ENCODE results near the gene FYN. TPM values are rescaled to one million over a fixed set of nuclear protein-coding genes. Genes with fewer than 3 reads are reported as not detected.

Gene FYN
- total and polyA plus RNA-seq, 2 of the 8 experiments (the other 6 are each of a cell fraction or from before 2014, with no cell fraction given): 46.8 to 97.2 TPM

DNA sequence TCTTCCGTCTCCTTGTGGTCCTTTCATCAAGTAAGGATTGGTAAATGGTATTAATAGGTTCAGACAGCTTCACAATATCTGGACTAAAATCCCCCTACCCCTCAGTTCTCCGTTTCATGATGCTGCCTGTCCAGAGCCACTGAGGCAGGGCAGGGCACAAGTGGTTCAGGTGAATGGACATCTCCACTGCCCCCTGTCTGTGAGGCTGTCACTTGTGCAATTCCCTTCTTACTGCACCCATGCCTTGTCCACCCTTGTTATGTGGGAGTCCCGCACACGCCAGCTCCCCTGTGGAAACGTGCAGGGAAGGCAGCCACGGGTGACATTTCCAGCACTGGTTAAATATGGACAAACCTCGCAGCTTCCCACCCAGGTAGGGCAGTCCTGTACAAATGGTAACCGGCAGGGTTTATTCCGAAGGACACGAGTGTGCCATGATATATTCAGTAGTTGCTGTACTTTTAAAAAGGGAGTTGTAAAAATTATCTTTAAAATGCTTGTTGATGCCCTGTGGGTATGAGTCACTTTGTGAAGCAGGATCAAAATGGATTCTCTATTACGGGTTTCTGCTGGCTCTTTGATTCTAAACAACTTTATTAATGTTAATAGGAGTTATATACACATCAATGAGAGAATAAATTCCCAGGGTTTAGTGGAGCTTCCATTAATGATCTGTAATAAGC is 73.5 kb downstream of the FYN start:
- H3K36me3 ChIP-seq (ENCODE audit: control insufficient read depth in 2 of 4, insufficient read depth in 4 of 4, low read length in 3 of 4): no peaks in the 10 kb centered on the region
- DNase-seq (ENCODE audit: low read depth in 1 of 2, low spot score in 2 of 2): no peak
- no peak overlapping the region for H2BK15ac ChIP-seq (ENCODE audit: low read length)
- TF ChIP-seq POLR2AphosphoS5 (IDR thresholded peaks at IDR 0.05; ENCODE audit: low read depth, low read length): peak; percentile 32; the same call in 1 of the 2 replicates
- TF ChIP-seq RAD21 (IDR thresholded peaks at IDR 0.05 in 1 of 2, conservative IDR thresholded peaks at IDR 0.05 in 1 of 2; ENCODE audit: low read depth in 2 of 2, low read length in 2 of 2): peak; percentile 33 to 41; a peak in 2 of 4 replicates
- TF ChIP-seq, protein P1, sequence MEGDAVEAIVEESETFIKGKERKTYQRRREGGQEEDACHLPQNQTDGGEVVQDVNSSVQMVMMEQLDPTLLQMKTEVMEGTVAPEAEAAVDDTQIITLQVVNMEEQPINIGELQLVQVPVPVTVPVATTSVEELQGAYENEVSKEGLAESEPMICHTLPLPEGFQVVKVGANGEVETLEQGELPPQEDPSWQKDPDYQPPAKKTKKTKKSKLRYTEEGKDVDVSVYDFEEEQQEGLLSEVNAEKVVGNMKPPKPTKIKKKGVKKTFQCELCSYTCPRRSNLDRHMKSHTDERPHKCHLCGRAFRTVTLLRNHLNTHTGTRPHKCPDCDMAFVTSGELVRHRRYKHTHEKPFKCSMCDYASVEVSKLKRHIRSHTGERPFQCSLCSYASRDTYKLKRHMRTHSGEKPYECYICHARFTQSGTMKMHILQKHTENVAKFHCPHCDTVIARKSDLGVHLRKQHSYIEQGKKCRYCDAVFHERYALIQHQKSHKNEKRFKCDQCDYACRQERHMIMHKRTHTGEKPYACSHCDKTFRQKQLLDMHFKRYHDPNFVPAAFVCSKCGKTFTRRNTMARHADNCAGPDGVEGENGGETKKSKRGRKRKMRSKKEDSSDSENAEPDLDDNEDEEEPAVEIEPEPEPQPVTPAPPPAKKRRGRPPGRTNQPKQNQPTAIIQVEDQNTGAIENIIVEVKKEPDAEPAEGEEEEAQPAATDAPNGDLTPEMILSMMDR (IDR thresholded peaks at IDR 0.05; ENCODE audit: control extremely low read depth in 1 of 3, insufficient read depth in 1 of 3, low read depth in 1 of 3, low read length in 3 of 3): peak in 2 of 3 experiments; percentile 65 to 74; a peak in 3 of 4 replicates
- no peak for TF ChIP-seq CEBPB (IDR thresholded peaks at IDR 0.05; ENCODE audit: low read depth, low read length)
- POLR2A ChIA-PET (ENCODE audit: partially characterized antibody): no interaction called here
- peaks cover 0 to 8% of the 10 kb centered on the region in 2 experiments; a peak in 2 of 4 replicates for H3K79me2 ChIP-seq (ENCODE audit: control insufficient read depth in 1 of 2, insufficient read depth in 2 of 2, low read length in 2 of 2)
- H2AK5ac ChIP-seq (ENCODE audit: low read depth, low read length): no peak overlapping the region
- no peaks in the 10 kb centered on the region for H3K9me3 ChIP-seq (ENCODE audit: insufficient read depth in 2 of 2, low read depth in 1 of 2, low read length in 1 of 2)
- H4K5ac ChIP-seq (ENCODE audit: insufficient read length, low read depth, low read length): no peak overlapping the region
- H3K4me2 ChIP-seq (ENCODE audit: insufficient read depth in 1 of 2, low read depth in 2 of 2, low read length in 2 of 2): no peak overlapping the region
- H3K56ac ChIP-seq (replicated peaks; ENCODE audit: insufficient read length, low read depth, low read length): no peak overlapping the region
- H4K20me1 ChIP-seq (replicated peaks in 1 of 2; ENCODE audit: control insufficient read depth in 1 of 2, insufficient read depth in 2 of 2, low read length in 2 of 2): peaks cover 3 to 5% of the 10 kb centered on the region in 2 experiments
- CTCF ChIA-PET (ENCODE audit: partially characterized antibody): interaction anchor here (0.5 to 2.9 kb wide), 27 partner anchors 10 to 250 kb away, joined by 3 to 21 read pairs (median 4); no protein-coding TSS in a partner anchor
- no peak overlapping the region for H2BK12ac ChIP-seq (ENCODE audit: low read depth, low read length)
- no peak overlapping the region for H2BK120ac ChIP-seq (replicated peaks; ENCODE audit: low read depth, low read length)
- no peaks in the 10 kb centered on the region; the same call in 1 of the 2 replicates for H3K79me1 ChIP-seq (ENCODE audit: low read depth, low read length)
- H3K14ac ChIP-seq (ENCODE audit: insufficient read length): no peak overlapping the region
- H3K4me1 ChIP-seq (replicated peaks in 1 of 4; ENCODE audit: control insufficient read depth in 3 of 4, insufficient read depth in 4 of 4, low read length in 3 of 4): peaks cover 0 to 14% (median 7%) of the 10 kb centered on the region in 4 experiments; a peak in 5 of 7 replicates
- no peak overlapping the region for H3K4me3 ChIP-seq (ENCODE audit: extremely low read depth in 1 of 4, insufficient read depth in 2 of 4, low read depth in 3 of 4, low read length in 4 of 4)
- no peak overlapping the region for H2BK5ac ChIP-seq (ENCODE audit: low read depth, low read length)
- no peak overlapping the region for H3K4ac ChIP-seq (replicated peaks; ENCODE audit: insufficient read length, low read depth, low read length)
- H3K23me2 ChIP-seq (ENCODE audit: low read depth, low read length): no peaks in the 10 kb centered on the region
- no peak overlapping the region for H3K9ac ChIP-seq (replicated peaks in 1 of 4; ENCODE audit: extremely low read depth in 1 of 4, low read depth in 3 of 4, low read length in 3 of 4)
- H4K91ac ChIP-seq (replicated peaks; ENCODE audit: insufficient read length, low read length): no peak overlapping the region
- H2AFZ ChIP-seq (ENCODE audit: low read length): no peak overlapping the region
- no peak for FAIRE-seq
- no peak overlapping the region for H3K27ac ChIP-seq (ENCODE audit: low read depth, low read length)
- no peak overlapping the region for H3K18ac ChIP-seq (ENCODE audit: extremely low read depth, low read length)
- no peak overlapping the region for H2BK20ac ChIP-seq (ENCODE audit: low read length)
- no peak overlapping the region for H4K8ac ChIP-seq (ENCODE audit: extremely low read depth, insufficient read depth, low read length)
- H3K23ac ChIP-seq (ENCODE audit: insufficient read length): no peak overlapping the region
- H3K27me3 ChIP-seq (replicated peaks in 1 of 4; ENCODE audit: control insufficient read depth in 3 of 4, extremely low read depth in 1 of 4, insufficient read depth in 3 of 4, low read length in 3 of 4): no peaks in the 10 kb centered on the region
- 84% methylated on average over 11 of the region's 11 CpGs; no CpG with 5 or more reads in 1 of the 2 experiments for WGBS, 2 experiments (ENCODE audit: extremely low coverage in 1 of 2, insufficient coverage in 1 of 2, insufficient read length in 1 of 2, insufficient replicate concordance in 2 of 2, low coverage in 1 of 2, low lambda C conversion rate in 2 of 2, missing lambda C conversion rate in 1 of 2)
